ENCODE data around the gene MACROD2. TPM values are rescaled to one million over a fixed set of nuclear protein-coding genes. Genes with fewer than 3 reads are reported as not detected.

Gene MACROD2
- total RNA-seq, 1 donor from 2014 or later: 0.23 TPM

- TF ChIP-seq CTCF (conservative IDR thresholded peaks at IDR 0.05; ENCODE audit: low read depth, low read length): no peak
- DNase-seq (ENCODE audit: low read depth): no peak
Measured at GRCh38 chr20:15918631-15919030, 1923.3 kb downstream of the MACROD2 start.

GRCh38 chr20:15919118-15919517 is 1923.8 kb downstream of the MACROD2 start:
- no peak overlapping the region for H3K4me3 ChIP-seq (ENCODE audit: low read depth, low read length)
- no peak for TF ChIP-seq CTCF (conservative IDR thresholded peaks at IDR 0.05; ENCODE audit: low read depth, low read length)
- DNase-seq (ENCODE audit: low read depth): no peak

More at GRCh38 chr20:15918631-15919030, 1923.3 kb downstream of the MACROD2 start:
- no peak overlapping the region for H3K4me3 ChIP-seq (ENCODE audit: low read depth, low read length)

- TF ChIP-seq CTCF (conservative IDR thresholded peaks at IDR 0.05; ENCODE audit: low read depth, low read length): no peak
Measured at GRCh38 chr20:15921930-15922329, 1926.6 kb downstream of the MACROD2 start.

GRCh38 chr20:15922556-15922955 is 1927.2 kb downstream of the MACROD2 start:
- no peak for DNase-seq (ENCODE audit: low read depth)
- no peak overlapping the region for H3K4me3 ChIP-seq (ENCODE audit: low read depth, low read length)
- no peak for TF ChIP-seq CTCF (conservative IDR thresholded peaks at IDR 0.05; ENCODE audit: low read depth, low read length)

More at GRCh38 chr20:15921930-15922329, 1926.6 kb downstream of the MACROD2 start:
- H3K4me3 ChIP-seq (ENCODE audit: low read depth, low read length): no peak overlapping the region
- no peak for DNase-seq (ENCODE audit: low read depth)

- no peak for DNase-seq (ENCODE audit: low read depth)
- H3K4me3 ChIP-seq (ENCODE audit: low read depth, low read length): no peak overlapping the region
- no peak for TF ChIP-seq CTCF (conservative IDR thresholded peaks at IDR 0.05; ENCODE audit: low read depth, low read length)
Measured at GRCh38 chr20:15923030-15923776, 1927.9 kb downstream of the MACROD2 start.

- TF ChIP-seq CTCF (conservative IDR thresholded peaks at IDR 0.05; ENCODE audit: low read depth, low read length): no peak
Measured at GRCh38 chr20:15924556-15924955, 1929.2 kb downstream of the MACROD2 start.

GRCh38 chr20:15925376-15925775 is 1930.1 kb downstream of the MACROD2 start:
- no peak for TF ChIP-seq CTCF (conservative IDR thresholded peaks at IDR 0.05; ENCODE audit: low read depth, low read length)
- H3K4me3 ChIP-seq (ENCODE audit: low read depth, low read length): no peak overlapping the region
- DNase-seq (ENCODE audit: low read depth): no peak

More at GRCh38 chr20:15924556-15924955, 1929.2 kb downstream of the MACROD2 start:
- DNase-seq (ENCODE audit: low read depth): no peak
- no peak overlapping the region for H3K4me3 ChIP-seq (ENCODE audit: low read depth, low read length)

Data from epithelial cell of proximal tubule (primary cell).